Tibial nerve (tissue), 4 donors: Measurements from ENCODE around the gene TRUB1. TPM values are rescaled to one million over a fixed set of nuclear protein-coding genes. Genes with fewer than 3 reads are reported as not detected.

Experiments
- DNase-seq, 2 donors: peaks; one replicate each; pipeline ENCODE4 v3.0.0-alpha.2; 2019; ENCODE audit warnings: low spot score in 2 of 2
- H3K27ac ChIP-seq, 4 donors: fragments of 200-600 bp; sonication (generic) in 3 of 4; one replicate each; pipeline ENCODE4 v1.5.1; 2017 to 2019; ENCODE audit warnings: mild to moderate bottlenecking in 1 of 4
- H3K27me3 ChIP-seq, 2 donors: fragments of 200-600 bp; sonication (generic) in 1 of 2; one replicate each; pipeline versions ENCODE4 v1.5.1 to v1.6.0; 2017 to 2019
- H3K36me3 ChIP-seq, 3 donors: fragments of 200-600 bp; sonication (generic); one replicate each; pipeline ENCODE4 v1.5.1; 2018 to 2019
- H3K4me1 ChIP-seq, 4 donors: fragments of 200-600 bp; sonication (generic) in 3 of 4; one replicate each; pipeline ENCODE4 v1.5.1; 2017 to 2019
- H3K4me3 ChIP-seq, 4 donors: fragments of 200-600 bp; sonication (generic) in 3 of 4; one replicate each; pipeline ENCODE4 v1.5.1; 2017 to 2019; ENCODE audit warnings: mild to moderate bottlenecking in 1 of 4, moderate library complexity in 1 of 4
- H3K9me3 ChIP-seq, 4 donors: fragments of 200-600 bp; sonication (generic) in 3 of 4; one replicate each; pipeline ENCODE4 v1.5.1; 2017 to 2019
- EP300 ChIP-seq, 2 donors: sonication (generic); formaldehyde crosslinking; IDR thresholded peaks; one replicate each; pipeline ENCODE4 v1.6.1; 2017; ENCODE audit warnings: antibody characterized with exemption in 2 of 2, mild to moderate bottlenecking in 1 of 2
- POLR2A ChIP-seq, 2 donors: fragments of 450-650 bp; IDR thresholded peaks; one replicate each; pipeline ENCODE4 v1.6.1; 2017; ENCODE audit warnings: antibody characterized with exemption in 2 of 2, mild to moderate bottlenecking in 2 of 2, moderate library complexity in 2 of 2
- WGBS, 2 donors: methylation state at CpG; one replicate each; pipeline ENCODE4 v1.1.5; 2018; 5-methylcytosine and 5-hydroxymethylcytosine counted together
- total RNA-seq, 4 donors: library from RNA; depleted of rRNA; stranded (reverse); fragments of >200 nt; gene quantifications; one replicate each; pipeline ENCODE4 v1.1.0, GENCODE V29; 2016
- TF ChIP-seq, protein P1 (sequence below), 5 experiments: fragments of 200-600 bp in 3 of 5; fragments of 450-650 bp in 2 of 5; sonication (generic) in 3 of 5; IDR thresholded peaks; one replicate each; pipeline ENCODE4 v1.5.1; 2016 to 2019; ENCODE audit warnings: antibody characterized with exemption in 5 of 5, mild to moderate bottlenecking in 3 of 5, moderate library complexity in 2 of 5

Gene TRUB1
- total RNA-seq, 4 donors from 2014 or later: 13.8 to 40.4 (median 28.6) TPM

DNA sequence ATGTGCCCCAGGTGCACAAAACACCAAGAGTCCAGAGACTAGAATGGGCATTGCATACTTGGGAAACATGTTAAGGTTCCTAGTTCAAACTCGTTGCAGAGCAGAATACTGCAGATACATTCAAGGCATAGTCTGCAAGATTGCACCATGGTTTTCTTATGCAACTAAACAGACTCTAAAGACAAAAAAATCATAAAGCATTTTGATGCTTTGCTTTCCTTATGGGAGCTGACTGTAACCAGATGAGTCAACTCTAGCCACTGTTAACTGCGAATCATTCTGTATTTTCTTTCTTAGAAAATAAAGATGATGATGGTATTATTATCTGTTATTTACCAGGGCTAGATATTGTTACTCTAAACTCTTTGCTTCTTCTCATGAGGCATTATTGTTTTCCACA is 19.7 kb downstream of the TRUB1 start:
- Histone ChIP-seq H3K36me3 (peaks cover 0 to 19% (median 0%) of the 10 kb centered on the region in 3 donors), H3K4me3 (no peak overlapping the region), H3K27me3 (no peaks in the 10 kb centered on the region), H3K9me3 (peaks cover 0 to 2% (median 0%) of the 10 kb centered on the region in 4 donors), H3K4me1 (peaks cover 0 to 10% (median 0%) of the 10 kb centered on the region in 4 donors), H3K27ac (no peak overlapping the region)
- 89 to 97% methylated on average over 2 of the region's 2 CpGs for WGBS, 2 donors
- TF ChIP-seq EP300 (IDR thresholded peaks at IDR 0.05) (no peak), POLR2A (IDR thresholded peaks at IDR 0.05) (no peak)
- TF ChIP-seq, protein P1, sequence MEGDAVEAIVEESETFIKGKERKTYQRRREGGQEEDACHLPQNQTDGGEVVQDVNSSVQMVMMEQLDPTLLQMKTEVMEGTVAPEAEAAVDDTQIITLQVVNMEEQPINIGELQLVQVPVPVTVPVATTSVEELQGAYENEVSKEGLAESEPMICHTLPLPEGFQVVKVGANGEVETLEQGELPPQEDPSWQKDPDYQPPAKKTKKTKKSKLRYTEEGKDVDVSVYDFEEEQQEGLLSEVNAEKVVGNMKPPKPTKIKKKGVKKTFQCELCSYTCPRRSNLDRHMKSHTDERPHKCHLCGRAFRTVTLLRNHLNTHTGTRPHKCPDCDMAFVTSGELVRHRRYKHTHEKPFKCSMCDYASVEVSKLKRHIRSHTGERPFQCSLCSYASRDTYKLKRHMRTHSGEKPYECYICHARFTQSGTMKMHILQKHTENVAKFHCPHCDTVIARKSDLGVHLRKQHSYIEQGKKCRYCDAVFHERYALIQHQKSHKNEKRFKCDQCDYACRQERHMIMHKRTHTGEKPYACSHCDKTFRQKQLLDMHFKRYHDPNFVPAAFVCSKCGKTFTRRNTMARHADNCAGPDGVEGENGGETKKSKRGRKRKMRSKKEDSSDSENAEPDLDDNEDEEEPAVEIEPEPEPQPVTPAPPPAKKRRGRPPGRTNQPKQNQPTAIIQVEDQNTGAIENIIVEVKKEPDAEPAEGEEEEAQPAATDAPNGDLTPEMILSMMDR (IDR thresholded peaks at IDR 0.05): no peak
- DNase-seq: no peak

DNA sequence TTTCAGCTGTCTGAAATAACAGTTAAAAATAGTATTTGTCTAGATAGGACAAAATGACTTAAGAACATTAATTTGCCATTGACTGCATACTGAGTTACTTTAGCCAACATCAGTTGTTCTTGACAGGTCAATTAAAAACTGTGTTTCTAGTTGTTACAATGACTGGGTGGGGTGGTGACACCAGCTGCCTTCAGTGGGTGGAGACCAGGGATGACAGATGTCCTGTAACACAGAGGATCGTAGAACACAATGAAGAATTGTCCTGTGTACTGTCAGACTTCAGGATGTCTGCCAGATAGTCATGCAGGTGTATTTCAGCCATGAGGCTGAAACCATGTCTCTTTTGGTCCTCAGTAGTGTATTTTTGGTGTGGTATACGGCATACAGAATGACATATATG is 24.4 kb downstream of the TRUB1 start:
- H3K36me3 ChIP-seq: peaks cover 0 to 35% (median 0%) of the 10 kb centered on the region in 3 donors
- H3K4me3 ChIP-seq: no peak overlapping the region
- DNase-seq: no peak
- no peaks in the 10 kb centered on the region for H3K4me1 ChIP-seq
- peaks cover 0 to 8% (median 0%) of the 10 kb centered on the region in 4 donors for H3K9me3 ChIP-seq
- H3K27me3 ChIP-seq: no peaks in the 10 kb centered on the region
- TF ChIP-seq, protein P1 (IDR thresholded peaks at IDR 0.05): no peak
- no peak for TF ChIP-seq EP300 (IDR thresholded peaks at IDR 0.05)
- no peak for TF ChIP-seq POLR2A (IDR thresholded peaks at IDR 0.05)
- 87 to 91% methylated on average over 2 of the region's 2 CpGs for WGBS, 2 donors
- H3K27ac ChIP-seq: no peak overlapping the region

DNA sequence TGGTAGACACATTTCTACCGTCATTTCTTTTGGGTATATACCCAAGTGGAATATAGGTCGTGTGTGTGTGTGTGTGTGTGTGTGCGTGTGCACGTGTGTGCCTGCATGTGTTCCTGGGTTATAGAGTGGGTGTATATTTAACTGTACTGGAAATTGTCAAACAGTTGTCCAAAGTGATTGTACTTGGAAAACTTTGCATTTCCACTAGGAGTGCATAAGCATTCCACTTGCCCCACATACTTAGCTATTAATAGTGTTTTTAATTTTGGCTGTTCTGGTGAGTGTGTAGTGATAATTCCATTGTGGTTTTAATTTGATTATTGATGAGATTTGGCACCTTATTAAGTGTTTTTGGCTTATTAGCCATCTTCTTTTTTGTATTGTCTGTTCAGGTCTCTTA is 25.9 kb downstream of the TRUB1 start:
- no peak overlapping the region for H3K27ac ChIP-seq
- 97 to 98% methylated on average over 4 of the region's 4 CpGs for WGBS, 2 donors
- H3K4me3 ChIP-seq: no peak overlapping the region
- no peaks in the 10 kb centered on the region for H3K27me3 ChIP-seq
- peaks cover 0 to 8% (median 0%) of the 10 kb centered on the region in 4 donors for H3K9me3 ChIP-seq
- DNase-seq: no peak
- no peak for TF ChIP-seq POLR2A (IDR thresholded peaks at IDR 0.05)
- no peak for TF ChIP-seq EP300 (IDR thresholded peaks at IDR 0.05)
- TF ChIP-seq, protein P1 (IDR thresholded peaks at IDR 0.05): no peak
- peaks cover 0 to 35% (median 0%) of the 10 kb centered on the region in 3 donors for H3K36me3 ChIP-seq
- no peaks in the 10 kb centered on the region for H3K4me1 ChIP-seq

DNA sequence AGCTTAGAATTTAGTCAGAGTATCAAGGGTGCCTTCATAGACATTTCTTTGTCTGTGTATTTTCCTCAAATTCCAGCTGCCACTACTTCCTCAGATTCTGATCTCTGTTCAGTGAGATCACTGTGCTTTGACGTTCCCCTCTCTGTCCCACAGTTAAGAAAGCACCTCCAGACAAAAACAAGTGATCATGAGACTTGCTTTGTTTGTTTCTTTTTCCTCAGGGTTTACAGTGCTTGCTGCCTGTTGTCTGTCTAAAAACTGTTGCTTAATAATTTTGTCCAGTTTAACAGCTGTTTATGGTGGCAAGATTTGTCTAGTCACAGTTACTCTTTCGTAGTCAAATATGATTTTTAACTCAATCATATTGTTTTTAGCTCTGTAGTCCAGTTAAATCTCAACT is 29.1 kb downstream of the TRUB1 start:
- 52 to 58% methylated on average over 2 of the region's 2 CpGs for WGBS, 2 donors
- H3K36me3 ChIP-seq: peaks cover 0 to 22% (median 0%) of the 10 kb centered on the region in 3 donors
- no peaks in the 10 kb centered on the region for H3K4me1 ChIP-seq
- no peak overlapping the region for H3K27ac ChIP-seq
- peaks cover 0 to 8% (median 0%) of the 10 kb centered on the region in 4 donors for H3K9me3 ChIP-seq
- DNase-seq: no peak
- no peaks in the 10 kb centered on the region for H3K27me3 ChIP-seq
- TF ChIP-seq, protein P1 (IDR thresholded peaks at IDR 0.05): no peak
- TF ChIP-seq EP300 (IDR thresholded peaks at IDR 0.05): no peak
- no peak for TF ChIP-seq POLR2A (IDR thresholded peaks at IDR 0.05)
- H3K4me3 ChIP-seq: no peak overlapping the region

DNA sequence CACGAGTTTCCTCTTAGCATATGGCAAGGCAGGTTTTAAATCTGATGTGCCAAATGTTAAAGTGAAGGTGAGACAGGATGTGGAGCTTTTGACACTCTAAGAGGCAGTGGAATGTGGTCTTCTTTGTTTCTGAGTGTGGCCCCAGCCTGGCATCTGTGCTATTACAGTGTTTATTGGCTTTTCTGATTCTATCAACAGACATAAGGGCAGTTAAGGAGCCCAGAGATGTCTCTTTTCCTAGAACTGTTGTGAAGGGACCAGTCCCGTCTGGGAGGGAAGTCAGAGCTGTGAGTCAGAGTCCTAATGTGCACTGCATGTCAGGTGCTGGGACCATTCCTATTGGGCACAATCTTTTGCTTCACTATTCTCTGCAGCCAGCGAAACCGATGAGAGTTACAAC is 32.5 kb downstream of the TRUB1 start:
- H3K4me3 ChIP-seq: no peak overlapping the region
- no peaks in the 10 kb centered on the region for H3K27me3 ChIP-seq
- no peak overlapping the region for H3K27ac ChIP-seq
- DNase-seq: no peak
- 79 to 82% methylated on average over 4 of the region's 4 CpGs for WGBS, 2 donors
- TF ChIP-seq EP300 (IDR thresholded peaks at IDR 0.05): no peak
- TF ChIP-seq, protein P1 (IDR thresholded peaks at IDR 0.05): no peak
- TF ChIP-seq POLR2A (IDR thresholded peaks at IDR 0.05): no peak
- H3K36me3 ChIP-seq: no peaks in the 10 kb centered on the region
- no peaks in the 10 kb centered on the region for H3K9me3 ChIP-seq
- H3K4me1 ChIP-seq: no peaks in the 10 kb centered on the region
